Astrocyte of the spinal cord (primary cell): ENCODE data around the gene ADAMTS2.

Experiments
- DNase-seq: peaks from one replicate; pipeline ENCODE4 v3.0.0; 2011; ENCODE audit warnings: low read depth, low spot score
- H3K4me3 ChIP-seq: 2 replicates; pipeline ENCODE4 v1.5.1; 2011; ENCODE audit warnings: low read depth, mild to moderate bottlenecking, low read length, moderate library complexity
- in situ Hi-C: cut with HindIII; loops from 2 replicates; pipeline ENCODE4 v1.10.0; 2017; ENCODE audit warnings: low sequenced_read_pairs
- TF ChIP-seq, protein P1 (sequence below): IDR thresholded peaks from 2 replicates; pipeline ENCODE4 v1.5.1; 2012; ENCODE audit warnings: low read depth, mild to moderate bottlenecking, low read length, inconsistent platforms

ADAMTS2 gene

DNA sequence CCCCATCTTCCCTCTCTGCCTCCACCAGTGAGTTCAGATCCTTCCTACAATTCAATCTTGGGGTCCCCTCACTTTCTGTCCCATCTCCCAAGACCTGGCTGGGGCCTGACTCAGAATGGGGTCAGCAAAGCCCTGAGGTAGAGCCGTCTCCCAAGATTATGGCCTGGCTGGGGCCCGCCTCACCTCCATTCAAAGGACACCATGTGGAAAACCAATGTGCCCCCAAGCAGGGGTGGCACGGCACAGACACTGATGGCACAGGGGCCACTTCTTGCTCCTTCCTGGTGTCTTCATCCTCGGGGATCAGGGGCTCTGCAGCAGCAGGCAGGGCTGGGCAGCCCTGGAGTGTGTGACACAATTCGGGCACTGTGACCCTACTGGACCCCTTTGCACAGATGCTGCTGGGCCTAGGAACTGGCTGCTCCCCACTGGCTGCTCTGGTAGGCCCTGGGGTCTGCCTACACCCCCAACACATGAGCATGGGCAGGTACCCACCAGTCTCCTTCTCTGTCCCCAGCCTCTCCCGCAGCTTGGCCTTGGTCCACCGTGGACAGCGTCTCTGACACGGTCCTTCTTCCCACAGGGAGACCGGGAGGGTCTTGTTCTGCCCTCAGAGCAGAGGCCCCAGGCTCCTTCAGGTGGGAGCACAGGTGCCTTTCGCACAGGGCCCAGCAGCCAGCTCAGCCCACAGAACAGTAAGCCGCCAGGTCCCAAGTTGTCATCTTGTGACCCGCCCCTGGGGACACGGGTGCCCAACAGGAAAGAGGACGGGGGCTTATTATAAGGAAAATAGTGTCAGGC lies 89.5 kb downstream of the ADAMTS2 start:
- no peak for DNase-seq
- TF ChIP-seq, protein P1, sequence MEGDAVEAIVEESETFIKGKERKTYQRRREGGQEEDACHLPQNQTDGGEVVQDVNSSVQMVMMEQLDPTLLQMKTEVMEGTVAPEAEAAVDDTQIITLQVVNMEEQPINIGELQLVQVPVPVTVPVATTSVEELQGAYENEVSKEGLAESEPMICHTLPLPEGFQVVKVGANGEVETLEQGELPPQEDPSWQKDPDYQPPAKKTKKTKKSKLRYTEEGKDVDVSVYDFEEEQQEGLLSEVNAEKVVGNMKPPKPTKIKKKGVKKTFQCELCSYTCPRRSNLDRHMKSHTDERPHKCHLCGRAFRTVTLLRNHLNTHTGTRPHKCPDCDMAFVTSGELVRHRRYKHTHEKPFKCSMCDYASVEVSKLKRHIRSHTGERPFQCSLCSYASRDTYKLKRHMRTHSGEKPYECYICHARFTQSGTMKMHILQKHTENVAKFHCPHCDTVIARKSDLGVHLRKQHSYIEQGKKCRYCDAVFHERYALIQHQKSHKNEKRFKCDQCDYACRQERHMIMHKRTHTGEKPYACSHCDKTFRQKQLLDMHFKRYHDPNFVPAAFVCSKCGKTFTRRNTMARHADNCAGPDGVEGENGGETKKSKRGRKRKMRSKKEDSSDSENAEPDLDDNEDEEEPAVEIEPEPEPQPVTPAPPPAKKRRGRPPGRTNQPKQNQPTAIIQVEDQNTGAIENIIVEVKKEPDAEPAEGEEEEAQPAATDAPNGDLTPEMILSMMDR = no peak
- no peak overlapping the region for H3K4me3 ChIP-seq
- in situ Hi-C loops = no loop called here

GRCh38 chr5:179254638-179255271 lies 90.5 kb downstream of the ADAMTS2 start:
- in situ Hi-C loops = no loop called here
- H3K4me3 ChIP-seq = no peak overlapping the region
- TF ChIP-seq, protein P1 = no peak
- DNase-seq = no peak

GRCh38 chr5:179253730-179254129 lies 91.5 kb downstream of the ADAMTS2 start:
- in situ Hi-C loops = no loop called here
- no peak for DNase-seq
- H3K4me3 ChIP-seq = no peak overlapping the region
- TF ChIP-seq, protein P1 = no peak

GRCh38 chr5:179251276-179251969 lies 93.8 kb downstream of the ADAMTS2 start:
- DNase-seq = no peak
- in situ Hi-C loops = no loop called here
- TF ChIP-seq, protein P1 = no peak
- no peak overlapping the region for H3K4me3 ChIP-seq

DNA sequence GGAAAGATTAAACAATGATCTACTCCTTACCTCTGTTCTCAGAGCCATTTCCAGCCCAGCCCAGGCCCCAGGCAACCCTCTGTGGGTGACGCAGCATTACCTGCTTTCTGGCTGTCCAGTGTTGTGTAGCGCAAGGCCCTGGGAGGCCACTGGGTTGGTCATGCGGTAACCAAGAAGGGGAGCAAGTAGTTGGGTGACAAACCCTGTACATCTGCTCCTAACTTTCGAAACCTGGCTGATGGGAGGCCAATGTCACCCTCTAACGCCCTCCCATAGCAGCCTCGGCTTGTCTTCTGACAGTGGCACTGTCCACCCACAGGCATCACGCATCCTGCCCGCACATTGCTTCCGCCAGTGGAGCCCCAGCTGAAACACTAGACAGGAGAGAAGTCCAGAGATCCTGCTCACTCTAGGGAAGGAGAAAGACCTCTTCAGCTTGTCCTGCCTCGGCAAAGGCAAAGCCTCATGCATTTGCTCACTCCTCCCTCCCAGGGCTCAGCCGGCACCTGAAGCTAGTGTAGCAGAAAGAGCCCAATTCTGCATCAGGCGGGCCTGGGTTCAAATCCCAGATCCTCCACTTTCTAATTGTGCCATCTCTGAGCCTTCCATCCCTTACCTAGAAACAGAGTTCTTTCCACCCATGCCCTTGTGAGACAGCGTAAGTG lies 94.6 kb downstream of the ADAMTS2 start:
- in situ Hi-C loops = no loop called here
- TF ChIP-seq, protein P1 = no peak
- DNase-seq = no peak
- H3K4me3 ChIP-seq = no peak overlapping the region

DNA sequence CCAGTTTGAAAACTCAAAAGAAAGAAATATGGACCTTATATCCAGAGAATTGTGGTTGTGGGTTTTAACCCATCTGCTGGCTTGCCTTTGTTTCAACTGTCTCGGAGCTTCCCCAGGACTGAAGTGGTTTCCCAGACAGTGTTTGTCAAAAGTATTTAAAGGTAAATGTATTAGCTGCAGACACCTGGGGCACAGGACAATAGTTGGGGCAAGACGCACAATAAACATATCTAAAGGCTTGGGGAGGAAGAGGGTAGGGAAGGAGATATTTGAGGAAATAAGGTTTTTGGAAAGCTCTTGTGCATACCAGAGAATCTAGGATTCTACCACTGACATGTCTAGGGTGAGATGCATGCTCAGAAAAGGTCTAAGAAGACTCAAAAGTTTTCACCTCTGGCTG lies 99.0 kb downstream of the ADAMTS2 start:
- in situ Hi-C loops = no loop called here
- no peak for DNase-seq
- no peak overlapping the region for H3K4me3 ChIP-seq
- TF ChIP-seq, protein P1 = no peak
